Psoas muscle (tissue), 8 donors: ENCODE data around the gene CCDC88C. TPM values are rescaled to one million over a fixed set of nuclear protein-coding genes. Genes with fewer than 3 reads are reported as not detected.

Experiments used
- ATAC-seq, 4 donors: fragments of 200-7000 bp; cut with Tn5 transposase; one replicate each; pipeline ENCODE4 v1.9.1; 2020; ENCODE audit warnings: moderate library complexity in 3 of 4, mild to moderate bottlenecking in 2 of 4
- DNase-seq, 2 donors: peaks; one replicate each; pipeline ENCODE4 v3.0.0-alpha.2; 2020
- H3K27ac ChIP-seq: fragments of 200-600 bp; one replicate; pipeline ENCODE4 v1.8.0; 2022
- H3K27me3 ChIP-seq, 3 donors: fragments of 200-600 bp in 1 of 3; one replicate each; pipeline versions ENCODE4 v1.6.1 to v1.8.0; 2013 to 2022; ENCODE audit warnings: low read length in 2 of 3, mild to moderate bottlenecking in 2 of 3, moderate library complexity in 1 of 3; ENCODE audit not compliant: insufficient read depth in 3 of 3
- H3K36me3 ChIP-seq, 2 donors: fragments of 200-600 bp in 1 of 2; one replicate each; pipeline versions ENCODE4 v1.6.1 to v1.8.0; 2013 to 2022; ENCODE audit warnings: low read depth in 1 of 2, mild to moderate bottlenecking in 1 of 2, moderate library complexity in 1 of 2; ENCODE audit not compliant: insufficient read depth in 1 of 2
- H3K4me1 ChIP-seq: fragments of 200-600 bp; one replicate; pipeline ENCODE4 v1.8.0; 2022
- H3K4me3 ChIP-seq: fragments of 200-600 bp; one replicate; pipeline ENCODE4 v1.8.0; 2022; ENCODE audit warnings: mild to moderate bottlenecking
- H3K9me3 ChIP-seq: fragments of 200-600 bp; one replicate; pipeline ENCODE4 v1.8.0; 2022
- CTCF ChIP-seq: fragments of 200-600 bp; IDR thresholded peaks from one replicate; pipeline ENCODE4 v1.8.0; 2022; ENCODE audit warnings: antibody characterized with exemption
- WGBS, 3 donors: extraction: QIAGEN DNeasy Blood & Tissue Kit; methylation state at CpG; one replicate each; pipeline versions ENCODE4 v1.1.6 to v1.1.7; 2013; 5-methylcytosine and 5-hydroxymethylcytosine counted together
- intact Hi-C, 2 donors: fragments of 100-400 bp; cut with DNase I; formaldehyde crosslinking; loops; one replicate each; pipeline versions ENCODE4 v1.11.0 to v1.14.2; 2022
- polyA plus RNA-seq, 3 donors: library from polyadenylated mRNA; stranded (reverse); fragments of 200-250 nt; gene quantifications; one replicate each; pipeline ENCODE4 v1.2.3, GENCODE V29; 2013
- total RNA-seq, 4 donors: library from RNA; stranded (reverse); fragmentation: NEBNext Ultra II Directional in 2 of 4; extraction: Animal tissue kit (Norgen Biotek cat#: 25700) in 2 of 4; gene quantifications; one replicate each; pipeline versions ENCODE4 v1.2.1 to v1.2.4, GENCODE V29; 2021 to 2023
- donor health status: healthy with polysubstance abuse.
- donor health status: DM: no; HTN: no; CAD: no; lungs with moderate emphysema.
- donor health status: Bipolar disorder and iron deficiency.
- donor health status: healthy.
- donor health status: DM: yes; HTN: yes; CAD: no.
- donor health status: DM: no; HTN: no; CAD: no.
- donor health status: DM: no; HTN: no; CAD: no.
- donor health status: DM: yes; HTN: yes; CAD: no.

CCDC88C gene
- total and polyA plus RNA-seq, 7 donors, result 0.49 to 3.9 (median 2.4) TPM

GRCh38 chr14:91400696-91401095 is 16.9 kb downstream of the CCDC88C start:
- DNase-seq (no peak), ATAC-seq (no peak)
- WGBS, 3 donors, result 60 to 70% (median 64%) methylated on average over 1 of the region's 1 CpG
- TF ChIP-seq CTCF, result no peak
- no peak overlapping the region for H3K4me3 ChIP-seq
- H3K4me1 ChIP-seq, result no peaks in the 10 kb centered on the region
- intact Hi-C loops, result no loop called here
- no peaks in the 10 kb centered on the region for H3K9me3 ChIP-seq
- peaks cover 0 to 5% (median 0%) of the 10 kb centered on the region in 3 donors for H3K27me3 ChIP-seq
- H3K27ac ChIP-seq, result no peak overlapping the region
- no peaks in the 10 kb centered on the region for H3K36me3 ChIP-seq

DNA sequence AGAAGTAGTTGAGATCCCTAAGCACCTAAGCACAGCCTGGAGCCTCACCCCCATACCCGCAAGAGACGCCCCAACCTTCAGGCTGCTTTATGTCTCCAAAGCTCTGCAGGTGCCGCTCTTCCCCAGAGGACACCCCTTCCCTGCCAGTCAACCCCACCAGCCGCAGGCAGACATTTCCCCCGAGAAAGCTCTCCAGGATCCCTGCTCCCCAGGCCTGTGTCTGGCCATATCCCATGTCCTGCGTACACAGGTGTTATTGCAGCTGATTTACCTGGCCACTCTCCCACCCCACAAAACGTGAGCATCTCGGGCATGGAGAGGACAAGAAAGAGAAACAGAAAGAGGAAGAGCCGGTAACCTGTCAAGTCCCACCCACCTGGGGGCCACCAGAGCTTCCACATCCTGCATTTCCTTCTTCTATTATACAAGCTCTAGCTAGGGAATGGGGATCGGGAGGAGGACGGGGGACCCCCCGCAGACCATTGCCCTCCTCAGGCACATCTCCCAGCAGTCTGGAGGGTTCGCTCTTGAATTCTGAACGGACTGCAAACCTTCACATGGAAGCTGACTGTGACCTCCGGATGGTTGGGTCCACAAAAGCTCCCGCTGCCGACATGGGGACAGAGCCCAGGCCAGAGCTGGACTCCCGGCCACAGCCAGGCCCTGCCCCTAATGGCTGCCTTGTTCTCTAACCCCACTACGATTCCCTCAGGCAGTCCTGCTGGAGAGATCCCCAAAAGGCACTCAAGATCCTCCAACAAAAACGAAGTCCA is 17.6 kb downstream of the CCDC88C start:
- no peaks in the 10 kb centered on the region for H3K36me3 ChIP-seq
- no peak overlapping the region for H3K27ac ChIP-seq
- no peak overlapping the region for H3K4me3 ChIP-seq
- ATAC-seq, result no peak
- WGBS, 3 donors, result 72 to 82% (median 74%) methylated on average over 20 of the region's 20 CpGs
- no peaks in the 10 kb centered on the region for H3K9me3 ChIP-seq
- TF ChIP-seq CTCF, result no peak
- H3K4me1 ChIP-seq, result no peaks in the 10 kb centered on the region
- H3K27me3 ChIP-seq, result peaks cover 0 to 5% (median 0%) of the 10 kb centered on the region in 3 donors
- no peak for DNase-seq
- intact Hi-C loops, result no loop called here

- no peak for DNase-seq
Observed at GRCh38 chr14:91398707-91399106, 18.9 kb downstream of the CCDC88C start.

GRCh38 chr14:91397965-91398591 is 19.5 kb downstream of the CCDC88C start:
- H3K27me3 ChIP-seq, result peaks cover 0 to 5% (median 0%) of the 10 kb centered on the region in 3 donors

More at GRCh38 chr14:91398707-91399106, 18.9 kb downstream of the CCDC88C start:
- 76 to 83% (median 80%) methylated on average over 6 of the region's 6 CpGs for WGBS, 3 donors
- no peak for ATAC-seq
- H3K36me3 ChIP-seq, result no peaks in the 10 kb centered on the region
- H3K27ac ChIP-seq, result no peak overlapping the region
- TF ChIP-seq CTCF, result no peak
- peaks cover 0 to 5% (median 0%) of the 10 kb centered on the region in 3 donors for H3K27me3 ChIP-seq
- H3K9me3 ChIP-seq, result no peaks in the 10 kb centered on the region
- H3K4me1 ChIP-seq, result no peaks in the 10 kb centered on the region
- intact Hi-C loops, result no loop called here
- H3K4me3 ChIP-seq, result no peak overlapping the region

More at GRCh38 chr14:91397965-91398591, 19.5 kb downstream of the CCDC88C start:
- H3K4me1 ChIP-seq, result no peaks in the 10 kb centered on the region
- H3K9me3 ChIP-seq, result no peaks in the 10 kb centered on the region
- no peak for TF ChIP-seq CTCF
- H3K4me3 ChIP-seq, result no peak overlapping the region
- ATAC-seq (no peak), DNase-seq (no peak)
- intact Hi-C loops, result no loop called here
- WGBS, 3 donors, result 57 to 77% (median 64%) methylated on average over 8 of the region's 8 CpGs
- H3K27ac ChIP-seq, result no peak overlapping the region
- no peaks in the 10 kb centered on the region for H3K36me3 ChIP-seq
